KBM-7 (cell line): ENCODE measurements around the gene SEC61B.

Source experiments
- DNase-seq: peaks from one replicate; pipeline ENCODE4 v3.0.0-alpha.2; 2015
- in situ Hi-C: fragments of 300-500 bp; cut with MboI; formaldehyde crosslinking; loops from 2 replicates; pipeline ENCODE4 v1.14.3; 2020; ENCODE audit warnings: low sequenced_read_pairs, low pct_unique_long_range_greater_than_20kb, mixed read lengths

The SEC61B gene

GRCh38 chr9:99259231-99259918, 37.3 kb downstream of the SEC61B start:
- in situ Hi-C loops = no loop called here
- DNase-seq = no peak

GRCh38 chr9:99261923-99262322, 39.8 kb downstream of the SEC61B start:
- in situ Hi-C loops = no loop called here

GRCh38 chr9:99262949-99263418, 40.9 kb downstream of the SEC61B start:
- in situ Hi-C loops = no loop called here
- DNase-seq = no peak

More at GRCh38 chr9:99261923-99262322, 39.8 kb downstream of the SEC61B start:
- DNase-seq = no peak

- in situ Hi-C loops = no loop called here
- DNase-seq = no peak
These were observed 42.1 kb downstream of the SEC61B start for GRCh38 chr9:99264070-99264680.

- DNase-seq = no peak
- in situ Hi-C loops = no loop called here
These were observed 43.6 kb downstream of the SEC61B start for GRCh38 chr9:99265691-99266090.

- peak; percentile 80 for DNase-seq
- in situ Hi-C loops = no loop called here
These were observed 44.4 kb downstream of the SEC61B start for GRCh38 chr9:99266255-99267023.

GRCh38 chr9:99269416-99269815, 47.3 kb downstream of the SEC61B start:
- in situ Hi-C loops = no loop called here
- DNase-seq = no peak

GRCh38 chr9:99270491-99270890, 48.4 kb downstream of the SEC61B start:
- in situ Hi-C loops = no loop called here
- DNase-seq = no peak

- in situ Hi-C loops = no loop called here
- DNase-seq = no peak
These were observed 50.8 kb downstream of the SEC61B start for GRCh38 chr9:99272836-99273235.

- in situ Hi-C loops = no loop called here
- no peak for DNase-seq
These were observed 51.9 kb downstream of the SEC61B start for GRCh38 chr9:99274016-99274415.

- in situ Hi-C loops = no loop called here
- DNase-seq = no peak
These were observed 52.4 kb downstream of the SEC61B start for GRCh38 chr9:99274495-99274894.
